Measurements from ENCODE around the gene KIF5A.

- TF ChIP-seq SUZ12 (IDR thresholded peaks at IDR 0.05; ENCODE audit: extremely low read depth, insufficient read depth, insufficient read length) (no peak), YY1 (IDR thresholded peaks at IDR 0.05; ENCODE audit: insufficient read depth, insufficient read length) (no peak)
Observed at GRCh38 chr12:57592551-57593165, 42.8 kb downstream of the KIF5A start.

All from NT2/D1 (cell line).